HG02642 (cell line): ENCODE results near the gene CSNK1A1.
"Not testable (repeated sequence)": the region's sequence is repeated elsewhere in the genome, so short reads cannot be mapped to it uniquely, and the experiment has no call there.

Experiments used
- ATAC-seq: cut with Tn5 transposase; IDR thresholded peaks from one replicate; pipeline ENCODE4 v1.9.1; 2021; ENCODE audit warnings: mild to moderate bottlenecking; ENCODE audit not compliant: unreplicated experiment, poor library complexity

Gene CSNK1A1

GRCh38 chr5:149535787-149536186, 15.5 kb downstream of the CSNK1A1 start:
- not testable (repeated sequence) for ATAC-seq

- ATAC-seq: no peak
These were observed 18.8 kb downstream of the CSNK1A1 start for GRCh38 chr5:149532413-149532812.

- no peak for ATAC-seq
These were observed 21.8 kb downstream of the CSNK1A1 start for GRCh38 chr5:149529463-149529862.

GRCh38 chr5:149528281-149529060, 22.8 kb downstream of the CSNK1A1 start:
- no peak for ATAC-seq

- no peak for ATAC-seq
These were observed 24.2 kb downstream of the CSNK1A1 start for GRCh38 chr5:149526845-149527590.

GRCh38 chr5:149521739-149522685, 29.2 kb downstream of the CSNK1A1 start:
- ATAC-seq: no peak

- ATAC-seq: no peak
These were observed 31.6 kb downstream of the CSNK1A1 start for GRCh38 chr5:149519601-149520000.

- no peak for ATAC-seq
These were observed 32.6 kb downstream of the CSNK1A1 start for GRCh38 chr5:149518620-149519019.

- ATAC-seq: no peak
These were observed 33.6 kb downstream of the CSNK1A1 start for GRCh38 chr5:149517461-149518122.

GRCh38 chr5:149514512-149514911, 36.7 kb downstream of the CSNK1A1 start:
- no peak for ATAC-seq

GRCh38 chr5:149513372-149513947, 37.8 kb downstream of the CSNK1A1 start:
- ATAC-seq: not testable (repeated sequence)

- no peak for ATAC-seq
These were observed 41.1 kb downstream of the CSNK1A1 start for GRCh38 chr5:149510136-149510535.

- no peak for ATAC-seq
These were observed 46.6 kb downstream of the CSNK1A1 start for GRCh38 chr5:149504677-149505076.

GRCh38 chr5:149503006-149503405, 48.2 kb downstream of the CSNK1A1 start:
- ATAC-seq: no peak

GRCh38 chr5:149500922-149501582, 50.2 kb downstream of the CSNK1A1 start:
- ATAC-seq: no peak

- no peak for ATAC-seq
These were observed 52.4 kb downstream of the CSNK1A1 start for GRCh38 chr5:149498724-149499336.

GRCh38 chr5:149497357-149497756, 53.9 kb downstream of the CSNK1A1 start:
- ATAC-seq: no peak

GRCh38 chr5:149496917-149497316, 54.3 kb downstream of the CSNK1A1 start:
- ATAC-seq: no peak

- no peak for ATAC-seq
These were observed 55.1 kb downstream of the CSNK1A1 start for GRCh38 chr5:149496166-149496565.
